Gastrocnemius medialis (tissue), 4 donors: Measurements from ENCODE around the gene CYSRT1. TPM values are rescaled to one million over a fixed set of nuclear protein-coding genes. Genes with fewer than 3 reads are reported as not detected.

Experiments used
- ATAC-seq, 2 donors: fragments of 150-250 bp; one replicate each; pipeline ENCODE4 v1.9.1; 2016
- DNase-seq, 2 donors: peaks; one replicate each; pipeline ENCODE4 v3.0.0-alpha.2; 2019
- H3K27ac ChIP-seq, 4 donors: fragments of 200-600 bp; sonication (generic); 1 replicate in 1 of 4; 2 replicates in 3 of 4; pipeline ENCODE4 v1.5.1; 2016 to 2018; ENCODE audit warnings: mild to moderate bottlenecking in 2 of 4, moderate library complexity in 1 of 4
- H3K27me3 ChIP-seq, 3 donors: fragments of 200-600 bp; sonication (generic) in 2 of 3; 1 replicate in 1 of 3; 2 replicates in 2 of 3; pipeline versions ENCODE4 v1.5.1 to v1.6.0; 2016 to 2019; ENCODE audit warnings: mild to moderate bottlenecking in 1 of 3, moderate library complexity in 1 of 3
- H3K36me3 ChIP-seq, 2 donors: fragments of 200-600 bp; sonication (generic) in 1 of 2; one replicate each; pipeline ENCODE4 v1.5.1; 2017 to 2018
- H3K4me1 ChIP-seq, 2 donors: fragments of 200-600 bp; sonication (generic) in 1 of 2; one replicate each; pipeline ENCODE4 v1.5.1; 2016 to 2017; ENCODE audit warnings: mild to moderate bottlenecking in 2 of 2
- H3K4me3 ChIP-seq, 4 donors: fragments of 200-600 bp; sonication (generic) in 3 of 4; 1 replicate in 1 of 4; 2 replicates in 3 of 4; pipeline ENCODE4 v1.5.1; 2016 to 2019; ENCODE audit warnings: mild to moderate bottlenecking in 2 of 4
- H3K9me3 ChIP-seq, 3 donors: fragments of 200-600 bp; sonication (generic) in 2 of 3; 1 replicate in 1 of 3; 2 replicates in 2 of 3; pipeline ENCODE4 v1.5.1; 2016 to 2019
- CTCF ChIP-seq, 5 experiments: fragments of 450-650 bp in 3 of 5; fragments of 200-600 bp in 2 of 5; sonication (generic) in 2 of 5; IDR thresholded peaks in 4 of 5; conservative IDR thresholded peaks in 1 of 5; 1 replicate in 4 of 5; 2 replicates in 1 of 5; pipeline ENCODE4 v1.5.1; 2016 to 2019; ENCODE audit warnings: antibody characterized with exemption in 5 of 5, mild to moderate bottlenecking in 3 of 5, moderate library complexity in 3 of 5
- POLR2A ChIP-seq, 2 donors: fragments of 450-650 bp; IDR thresholded peaks; one replicate each; pipeline ENCODE4 v1.6.1; 2017; ENCODE audit warnings: antibody characterized with exemption in 2 of 2, mild to moderate bottlenecking in 2 of 2, moderate library complexity in 2 of 2
- in situ Hi-C, 4 donors: fragments of 200-750 bp; cut with MboI; loops; one replicate each; pipeline versions ENCODE4 v1.15.0 to v1.8.0; 2017; ENCODE audit warnings: low sequenced_read_pairs in 4 of 4
- intact Hi-C: fragments of 100-400 bp; cut with DNase I; formaldehyde crosslinking; loops from one replicate; pipeline ENCODE4 v1.15.1; 2023; ENCODE audit warnings: low total_unique reads
- total RNA-seq, 4 donors: library from RNA; depleted of rRNA; stranded (reverse); fragments of >200 nt; gene quantifications; one replicate each; pipeline versions ENCODE4 v1.1.0 to v1.2.3, GENCODE V29; 2016

The CYSRT1 gene
- total RNA-seq, 4 donors from 2014 or later: 0.42 TPM; not detected in 3

- intact Hi-C loops (no loop called here), in situ Hi-C loops (no loop called here)
- TF ChIP-seq POLR2A (IDR thresholded peaks at IDR 0.05) (no peak), CTCF (IDR thresholded peaks at IDR 0.05 in 4 of 5, conservative IDR thresholded peaks at IDR 0.05 in 1 of 5) (no peak)
- Histone ChIP-seq H3K36me3 (peaks cover 0 to 16% of the 10 kb centered on the region in 2 donors), H3K27ac (peak overlapping the region; percentile 60 to 79 (median 66)), H3K4me3 (peak overlapping the region in 1 of 4 donors; percentile 13), H3K9me3 (no peaks in the 10 kb centered on the region), H3K4me1 (peaks cover 39 to 48% of the 10 kb centered on the region in 2 donors), H3K27me3 (no peaks in the 10 kb centered on the region)
- peak; percentile 64 to 75 for ATAC-seq
- peak in 1 of 2 donors; percentile 49 for DNase-seq
Observed at GRCh38 chr9:137247135-137247915, 22.4 kb downstream of the CYSRT1 start.

DNA sequence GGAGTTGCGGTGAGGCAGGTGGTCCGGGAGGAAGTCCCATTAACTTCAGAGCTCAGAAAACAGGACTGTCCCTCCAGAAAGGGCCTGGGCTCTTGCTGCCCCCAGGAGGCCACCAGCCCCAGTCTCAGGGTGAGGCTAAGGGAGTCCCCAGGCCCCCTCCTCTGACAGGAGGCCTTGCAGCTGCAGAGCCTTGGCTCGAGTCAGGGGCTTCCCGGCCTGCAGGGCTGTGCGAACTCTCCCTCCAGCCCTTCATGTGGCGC lies 22.9 kb downstream of the CYSRT1 start:
- intact Hi-C loops (no loop called here), in situ Hi-C loops (no loop called here)
- no peak for DNase-seq
- Histone ChIP-seq H3K4me1 (peaks cover 34 to 43% of the 10 kb centered on the region in 2 donors), H3K4me3 (no peak overlapping the region), H3K27ac (peak overlapping the region; percentile 60 to 79 (median 66)), H3K9me3 (no peaks in the 10 kb centered on the region), H3K27me3 (no peaks in the 10 kb centered on the region), H3K36me3 (peaks cover 0 to 11% of the 10 kb centered on the region in 2 donors)
- TF ChIP-seq CTCF (IDR thresholded peaks at IDR 0.05 in 4 of 5, conservative IDR thresholded peaks at IDR 0.05 in 1 of 5) (no peak), POLR2A (IDR thresholded peaks at IDR 0.05) (no peak)
- ATAC-seq: no peak

DNA sequence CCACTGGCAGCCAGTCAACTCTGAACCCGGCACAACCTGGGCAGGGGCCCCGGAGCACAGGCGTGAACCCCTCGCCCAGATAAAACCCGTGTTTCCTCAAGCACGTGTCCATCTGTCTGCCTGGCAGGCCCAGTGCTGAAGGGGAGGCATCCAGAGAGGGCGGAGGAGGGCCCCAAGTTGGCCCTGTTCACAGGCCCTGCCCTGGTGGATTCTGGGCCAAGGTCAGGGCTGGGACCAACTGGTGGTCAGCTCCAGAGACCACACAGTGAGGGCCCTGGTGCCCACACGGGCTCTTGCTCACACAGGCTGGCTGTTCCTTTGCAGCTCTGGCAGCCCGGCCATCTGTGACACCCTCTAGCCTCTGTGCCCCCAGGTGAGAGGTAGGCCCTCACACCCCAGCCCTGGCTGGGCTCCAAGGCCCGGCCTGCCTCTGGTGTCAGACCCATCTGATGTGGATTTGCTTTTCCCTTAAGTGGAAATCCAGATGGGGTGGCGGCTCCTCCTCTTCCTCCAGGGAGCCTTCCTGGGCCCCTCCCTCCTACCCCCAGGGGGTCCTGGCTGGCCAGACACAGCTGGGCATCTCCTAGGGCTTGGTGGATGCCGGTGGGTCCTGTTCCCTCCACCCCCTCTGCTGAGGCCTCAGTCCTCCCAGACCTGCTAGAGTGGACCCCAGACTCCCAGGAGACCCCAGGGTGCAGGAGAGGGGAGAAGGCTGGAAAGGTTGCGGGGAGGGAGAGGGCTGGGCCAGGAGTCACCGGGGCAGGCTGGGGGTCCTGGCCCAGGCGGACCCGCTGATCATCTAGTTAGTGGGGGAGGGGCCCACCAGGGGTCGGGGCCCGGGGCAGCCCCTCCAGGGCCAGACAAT lies 25.6 kb downstream of the CYSRT1 start:
- Histone ChIP-seq H3K4me1 (peaks cover 24 to 27% of the 10 kb centered on the region in 2 donors), H3K4me3 (no peak overlapping the region), H3K27ac (no peak overlapping the region), H3K27me3 (no peaks in the 10 kb centered on the region), H3K36me3 (no peaks in the 10 kb centered on the region), H3K9me3 (no peaks in the 10 kb centered on the region)
- DNase-seq: no peak
- ATAC-seq: no peak
- intact Hi-C loops: no loop called here
- TF ChIP-seq CTCF (IDR thresholded peaks at IDR 0.05 in 4 of 5, conservative IDR thresholded peaks at IDR 0.05 in 1 of 5): no peak
- TF ChIP-seq POLR2A (IDR thresholded peaks at IDR 0.05): no peak
- in situ Hi-C loops: no loop called here

GRCh38 chr9:137251194-137251461 lies 26.2 kb downstream of the CYSRT1 start, which contains the start of gene STPG3:
Gene STPG3, plus strand, starts transcription at chr9:137251286. Its CDS starts 1 bp downstream, at chr9:137251287.
- Histone ChIP-seq H3K36me3 (no peaks in the 10 kb centered on the region), H3K27ac (no peak within 1 kb of the TSS), H3K4me3 (no peak within 1 kb of the TSS), H3K9me3 (no peaks in the 10 kb centered on the region), H3K27me3 (no peaks in the 10 kb centered on the region), H3K4me1 (peaks cover 29 to 33% of the 10 kb centered on the region in 2 donors)
- DNase-seq: no peak
- TF ChIP-seq POLR2A (IDR thresholded peaks at IDR 0.05): no peak
- no peak for TF ChIP-seq CTCF (IDR thresholded peaks at IDR 0.05 in 4 of 5, conservative IDR thresholded peaks at IDR 0.05 in 1 of 5)
- in situ Hi-C loops: no loop called here
- intact Hi-C loops: no loop called here
- no peak for ATAC-seq
